HG02610 (cell line): ENCODE measurements around the gene CAP2.

ENCODE experiments used
- ATAC-seq: cut with Tn5 transposase; IDR thresholded peaks from one replicate; pipeline ENCODE4 v1.9.1; 2021; ENCODE audit warnings: mild to moderate bottlenecking, moderate library complexity; ENCODE audit not compliant: unreplicated experiment

CAP2 gene

DNA sequence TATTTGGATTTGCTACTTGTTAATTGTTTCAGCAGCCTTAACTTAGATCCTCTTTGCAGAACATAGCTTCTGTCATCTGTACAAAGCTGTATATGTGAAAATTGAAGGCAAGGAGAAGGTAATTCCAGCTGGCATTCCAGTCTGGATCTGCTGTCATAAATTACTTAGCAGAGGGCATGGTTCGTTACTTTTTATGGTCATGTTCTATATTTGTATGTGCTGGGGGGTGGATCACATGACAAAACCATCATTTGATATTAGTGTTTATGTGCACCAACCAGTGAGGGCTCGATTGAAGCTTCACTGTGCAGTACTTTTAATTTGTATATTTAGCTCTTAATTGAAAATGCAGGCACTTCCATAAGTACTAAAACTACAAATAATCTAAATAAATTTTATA lies 80.2 kb downstream of the CAP2 start:
- no peak for ATAC-seq

DNA sequence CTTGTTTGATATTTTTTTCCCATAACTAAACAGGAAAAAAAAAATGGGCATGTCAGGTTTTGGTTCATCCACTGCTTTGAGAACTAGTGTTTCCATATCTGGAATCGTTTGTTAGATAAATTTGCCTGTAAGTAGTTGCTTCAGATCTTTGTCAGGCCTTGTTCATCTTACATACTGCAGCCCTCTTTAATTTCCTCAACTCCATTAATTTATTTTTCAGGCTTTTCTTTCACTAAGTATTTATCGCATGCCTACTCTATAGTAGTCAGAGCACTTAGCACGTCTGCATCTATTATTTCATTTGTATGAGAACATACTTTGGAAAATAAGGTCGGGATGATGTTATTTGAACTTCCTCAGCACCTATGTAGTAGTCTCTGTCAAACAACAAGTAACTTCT lies 80.9 kb downstream of the CAP2 start:
- no peak for ATAC-seq

DNA sequence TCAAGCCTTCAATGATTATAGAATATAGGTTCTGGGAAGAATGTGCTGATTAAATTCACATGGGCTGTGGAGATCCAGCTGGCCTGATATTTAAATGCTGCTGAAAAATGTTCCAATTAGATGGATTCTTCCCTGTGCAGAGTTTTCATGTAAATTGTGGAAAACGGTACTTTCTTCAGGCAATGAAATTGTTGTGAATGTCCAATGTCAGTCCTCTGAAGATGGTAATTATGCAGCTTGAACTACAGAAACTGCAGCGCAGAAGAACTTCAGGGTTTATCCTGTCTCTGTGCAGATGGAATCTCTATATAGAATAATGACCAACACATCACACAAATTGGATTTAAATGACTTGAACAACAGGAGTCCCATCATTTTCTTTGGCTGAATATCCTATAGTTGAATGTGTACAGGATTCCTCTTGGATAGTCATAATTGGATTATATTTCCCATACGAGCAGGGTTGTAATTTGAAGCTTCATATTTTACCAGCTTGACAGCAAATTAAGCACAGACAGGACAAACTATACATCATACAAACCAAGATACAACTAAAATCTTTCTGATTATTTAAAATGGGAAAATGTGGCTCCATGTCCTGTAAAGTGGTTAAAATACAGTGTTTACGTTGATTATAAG lies 82.3 kb downstream of the CAP2 start:
- no peak for ATAC-seq

DNA sequence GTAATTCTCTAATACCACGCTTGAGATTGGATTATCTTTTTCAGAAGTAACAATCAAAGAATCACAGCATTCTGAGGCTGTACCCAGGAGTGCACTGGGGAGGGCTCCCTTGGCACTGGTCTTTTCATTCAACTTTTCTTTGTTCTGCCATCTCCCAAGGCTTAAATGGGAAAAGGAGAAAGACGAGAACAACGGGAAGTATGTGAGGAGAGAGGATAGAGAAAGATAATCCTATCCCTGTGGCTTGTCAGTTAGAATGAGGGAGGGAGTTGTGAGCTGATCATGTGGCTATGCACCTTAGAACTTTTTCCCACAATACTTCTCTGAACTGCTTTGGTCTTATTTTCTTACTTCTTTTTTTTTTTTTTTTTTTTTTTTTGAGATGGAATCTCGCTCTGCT lies 83.1 kb downstream of the CAP2 start:
- ATAC-seq = no peak

DNA sequence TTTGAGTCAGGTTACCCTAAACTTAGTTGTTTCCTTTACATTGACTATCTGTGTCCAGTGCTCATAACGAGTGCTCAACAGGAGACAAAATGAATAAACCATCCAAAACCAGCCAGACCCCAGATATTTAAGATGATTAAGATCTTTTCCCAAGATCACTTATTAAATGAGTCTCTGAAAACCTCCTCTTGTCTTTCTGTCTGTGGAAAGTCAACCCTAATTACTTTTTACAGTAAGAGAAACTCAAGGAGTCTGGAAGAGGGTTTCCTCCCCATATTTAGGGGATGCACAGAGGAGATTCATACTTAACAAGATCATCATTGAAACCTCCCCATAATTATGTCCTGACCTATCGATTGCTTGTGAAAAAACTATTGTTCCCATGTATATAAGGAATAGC lies 84.0 kb downstream of the CAP2 start:
- ATAC-seq = no peak

DNA sequence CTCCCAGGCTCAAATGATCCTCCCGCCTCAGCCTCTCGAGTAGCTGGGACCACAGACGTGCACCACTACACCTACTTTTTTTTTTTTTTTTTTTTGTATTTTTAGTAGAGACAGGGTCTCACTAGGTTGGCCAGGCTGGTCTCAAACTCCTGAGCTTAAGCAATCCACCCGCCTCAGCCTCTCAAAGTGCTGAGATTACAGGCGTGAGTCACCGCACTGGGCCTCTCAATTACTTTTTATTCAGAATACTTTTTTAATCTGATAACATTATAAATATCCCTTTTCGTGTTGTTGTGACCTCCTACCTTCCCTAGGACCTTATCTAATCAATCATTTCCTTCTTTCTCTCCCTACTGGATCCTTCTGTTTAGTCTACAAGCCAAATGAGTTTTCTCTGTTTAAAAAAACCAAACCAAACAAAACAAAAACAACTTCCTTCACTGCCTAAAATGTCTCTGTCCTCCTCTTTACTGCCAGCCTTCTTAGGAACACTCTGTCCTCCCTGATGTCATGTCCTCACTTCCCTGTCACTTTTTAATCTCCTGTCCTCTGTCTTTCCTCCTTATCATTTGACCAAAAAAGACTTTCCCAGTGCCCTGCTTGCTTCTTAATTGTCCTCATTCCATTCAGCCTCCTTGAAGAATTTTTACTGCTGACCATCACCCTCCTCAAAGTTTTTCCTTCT lies 85.0 kb downstream of the CAP2 start:
- ATAC-seq = no peak

DNA sequence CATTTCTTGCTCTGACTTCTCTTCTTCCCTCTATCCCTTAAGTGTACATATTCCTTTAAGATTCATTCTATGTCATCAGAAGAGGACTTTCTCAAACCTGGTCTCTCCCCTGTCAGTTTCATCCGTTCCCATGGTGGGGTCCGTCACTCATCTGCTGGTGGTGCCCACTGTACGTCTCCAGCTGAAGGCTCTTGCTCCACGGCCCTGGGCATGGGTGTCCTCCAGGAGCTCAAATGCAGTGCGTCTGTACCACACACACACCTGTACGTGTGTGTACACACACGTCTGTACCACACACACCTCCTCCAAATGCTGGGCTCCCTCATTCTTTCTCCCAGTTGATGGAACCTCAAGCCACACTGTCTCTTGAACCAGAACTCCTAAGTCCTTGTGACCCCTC lies 85.6 kb downstream of the CAP2 start:
- no peak for ATAC-seq

DNA sequence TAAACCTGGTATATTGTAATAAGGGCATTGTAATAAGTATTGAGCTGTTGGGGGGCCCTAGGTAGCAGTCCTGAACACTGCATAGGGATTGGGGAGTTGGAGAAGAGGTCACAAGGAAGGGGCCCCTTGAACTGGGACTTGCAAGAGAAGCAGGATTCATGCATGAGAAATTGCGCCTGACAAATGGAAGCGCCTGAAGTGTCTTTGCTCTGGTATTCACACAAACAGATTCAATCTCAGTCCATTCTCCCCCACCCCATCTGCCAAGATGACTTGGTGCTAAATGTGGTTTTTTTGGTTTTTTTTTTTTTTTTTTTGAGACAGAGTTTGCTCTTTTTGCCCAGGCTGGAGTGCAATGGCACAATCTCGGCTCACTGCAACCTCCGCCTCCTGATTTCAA lies 87.1 kb downstream of the CAP2 start:
- ATAC-seq = no peak

DNA sequence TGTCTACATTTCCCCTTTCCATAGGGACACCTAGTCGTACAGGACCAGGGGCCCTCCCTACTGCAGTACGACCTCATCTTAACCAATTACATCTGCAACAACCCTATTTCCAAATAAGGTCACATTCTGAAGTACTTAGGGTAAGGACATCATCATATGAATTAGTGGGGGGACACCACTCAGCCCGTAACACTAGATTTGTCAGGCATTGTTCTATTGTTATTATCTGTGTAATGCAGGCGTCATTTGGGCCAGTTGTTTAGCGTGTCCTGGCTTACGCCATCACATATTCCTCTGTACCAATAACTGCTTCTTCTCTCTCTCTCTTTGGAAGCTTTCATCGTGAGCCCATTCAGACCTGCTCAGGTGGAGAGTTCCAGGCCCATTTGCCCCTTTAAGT lies 89.3 kb downstream of the CAP2 start:
- ATAC-seq = no peak

DNA sequence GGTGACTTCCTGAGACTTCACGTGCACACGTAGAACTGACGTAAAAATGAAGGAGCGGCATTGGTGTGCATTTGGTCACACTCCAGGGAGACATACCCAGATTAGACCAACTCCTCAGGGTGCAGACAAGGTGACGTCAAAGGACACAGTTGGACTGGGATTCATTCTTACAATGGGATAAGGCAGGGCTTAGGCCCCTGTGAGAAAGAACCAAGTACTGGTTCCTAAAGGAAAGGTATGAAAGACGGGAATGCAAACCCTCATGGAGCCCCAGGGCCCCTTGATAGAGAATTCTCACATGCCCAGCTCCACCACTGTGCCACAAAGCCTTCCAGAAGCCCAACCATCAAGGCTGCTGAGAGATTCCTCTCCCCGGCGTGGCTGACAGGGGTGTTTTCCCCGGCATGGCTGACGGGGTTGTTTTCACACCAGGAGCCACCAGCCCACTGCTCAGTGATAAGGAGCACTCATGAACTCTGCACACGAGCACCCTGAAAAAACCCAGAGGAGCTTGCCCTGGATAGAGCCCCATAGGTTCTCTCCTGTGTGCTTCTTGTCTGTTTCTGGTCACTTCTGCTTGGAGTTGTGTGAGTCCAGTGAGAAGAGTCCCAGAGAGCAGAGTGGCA lies 90.1 kb downstream of the CAP2 start:
- ATAC-seq = no peak

DNA sequence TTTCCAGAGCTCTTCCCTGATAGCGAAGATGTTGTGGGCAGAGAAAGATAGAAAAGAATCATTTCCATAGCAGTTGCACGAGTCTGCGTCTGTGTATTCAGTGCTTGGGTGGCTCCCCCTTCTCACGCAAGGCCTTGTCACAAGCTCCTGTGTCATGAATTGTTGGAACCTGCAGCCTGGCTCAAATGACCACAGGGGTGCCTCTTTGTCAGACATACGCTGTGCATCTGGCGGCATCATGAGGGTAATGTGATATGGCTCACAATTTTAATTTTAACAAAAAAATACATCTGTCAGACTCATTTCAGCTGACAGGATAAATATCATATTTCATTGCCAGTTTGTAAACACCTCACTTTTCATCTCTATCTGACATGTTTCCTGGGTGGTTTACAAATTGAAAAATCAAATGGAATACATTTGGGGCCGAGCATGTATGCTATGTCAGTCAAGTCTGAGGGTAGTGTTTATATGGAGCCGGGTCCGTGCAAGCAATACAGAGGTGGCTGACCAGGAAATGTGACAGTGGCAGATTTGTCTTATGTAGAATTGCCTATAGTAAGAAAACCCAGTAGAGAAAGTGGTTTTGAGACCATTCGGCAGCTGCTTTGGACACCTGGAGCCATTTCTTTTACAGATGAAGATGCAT lies 90.9 kb downstream of the CAP2 start:
- ATAC-seq = no peak

DNA sequence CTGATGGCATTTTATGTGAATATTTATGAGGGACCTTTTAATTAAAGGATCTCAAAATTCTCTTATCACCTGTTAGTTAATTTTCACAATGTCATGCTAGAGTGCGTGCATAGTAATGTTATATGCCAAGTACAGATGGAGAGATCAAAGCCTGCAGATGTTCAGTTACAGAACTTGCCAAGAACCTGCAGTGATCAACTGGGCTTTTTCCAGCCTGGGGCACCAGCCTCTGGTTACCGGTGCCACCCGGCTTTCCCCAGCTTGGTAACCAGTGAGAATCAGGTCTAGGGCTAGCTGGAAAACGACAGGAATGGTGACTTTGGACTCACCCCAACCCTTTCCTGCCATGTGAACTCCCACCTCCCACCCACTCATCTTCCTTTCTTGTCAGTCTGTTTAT lies 91.8 kb downstream of the CAP2 start:
- ATAC-seq = no peak

DNA sequence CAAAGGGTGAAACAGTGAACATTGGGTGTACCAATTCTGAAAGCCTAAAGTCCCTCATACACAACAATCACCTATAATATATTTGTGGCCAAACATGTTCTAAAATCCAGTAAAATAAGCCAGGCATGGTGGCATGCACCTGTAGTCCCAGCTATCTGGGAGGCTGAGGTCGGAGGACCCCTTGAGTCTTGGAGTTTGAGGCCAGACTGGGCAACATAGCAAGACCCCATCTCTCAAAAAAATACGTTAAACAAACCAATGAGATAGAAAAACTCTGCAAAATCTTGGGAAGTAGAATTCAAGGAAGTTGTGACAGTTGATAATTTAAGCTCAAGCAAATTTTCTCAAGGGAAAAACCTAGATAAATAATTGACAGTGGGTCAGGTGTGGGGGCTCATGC lies 92.6 kb downstream of the CAP2 start:
- no peak for ATAC-seq

DNA sequence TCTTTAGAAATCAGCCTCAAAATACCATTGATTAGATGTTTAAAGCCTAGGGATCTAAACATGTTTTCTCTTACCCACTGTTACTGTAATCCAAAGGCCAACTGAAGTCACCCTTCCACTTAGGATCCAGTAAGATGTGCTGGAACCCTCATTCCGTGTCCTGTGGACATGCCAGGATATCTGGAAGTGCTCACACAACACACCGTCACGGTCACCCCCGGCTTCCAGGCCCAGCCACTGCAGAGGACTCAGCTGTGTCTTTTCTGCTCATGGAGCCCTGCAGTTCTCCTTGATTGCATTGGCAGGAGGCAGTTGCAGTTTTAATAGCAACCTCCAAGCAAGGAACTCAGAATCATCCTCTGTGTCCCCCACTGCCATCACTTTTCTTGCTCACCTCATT lies 93.3 kb downstream of the CAP2 start:
- no peak for ATAC-seq

DNA sequence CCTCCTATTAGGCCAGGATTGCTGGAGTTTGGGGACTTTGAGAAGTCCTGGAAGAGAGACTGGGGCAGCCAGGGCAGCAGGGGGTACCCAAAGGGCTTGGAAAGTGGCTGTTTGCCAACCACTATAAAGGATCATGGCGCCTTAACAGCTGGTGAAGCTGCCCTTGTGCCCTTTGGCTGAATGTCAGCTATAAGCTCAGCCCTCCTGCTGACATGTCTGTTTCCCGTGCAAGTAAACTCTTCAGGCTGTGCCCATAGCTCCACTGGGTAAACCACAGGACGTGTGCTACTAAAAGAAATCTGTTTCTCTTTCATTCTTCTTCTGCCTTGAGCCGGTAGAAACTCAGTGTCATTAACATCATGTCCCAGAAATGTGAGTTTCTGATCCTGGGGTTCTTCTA lies 97.3 kb downstream of the CAP2 start:
- no peak for ATAC-seq

DNA sequence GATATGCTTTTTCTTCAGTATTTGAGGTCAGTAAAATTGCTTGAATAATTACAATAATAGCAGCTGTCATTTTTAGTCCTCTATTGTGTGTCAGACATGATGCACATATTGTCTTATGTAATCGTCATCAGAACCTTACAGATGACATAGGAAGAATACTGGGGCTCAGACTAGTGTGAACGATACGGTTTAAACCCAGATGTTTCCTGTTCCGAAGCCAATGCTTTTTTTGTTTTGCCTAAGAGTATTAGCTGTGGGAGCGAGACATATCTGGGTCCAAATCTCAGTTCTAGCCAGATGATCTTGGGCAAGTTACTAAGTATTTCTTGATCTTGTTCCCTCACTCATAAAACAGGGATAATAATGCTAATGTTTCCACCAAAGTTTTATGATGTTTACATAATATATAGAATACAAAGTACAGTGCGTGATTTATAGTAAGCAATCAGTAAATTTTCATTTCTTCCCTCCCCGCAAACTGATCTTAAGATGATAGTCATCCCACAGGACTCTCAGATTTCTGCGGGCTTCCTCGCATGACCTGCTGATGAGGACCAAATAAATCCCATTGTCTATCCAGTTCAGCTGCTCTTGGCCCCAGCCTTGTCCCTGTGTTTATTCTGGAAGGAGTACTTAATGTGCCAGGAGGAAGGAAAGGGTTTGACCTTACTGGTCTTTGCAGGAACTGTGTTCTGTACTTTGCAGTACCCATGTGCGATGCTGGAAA lies 98.2 kb downstream of the CAP2 start:
- ATAC-seq = no peak

DNA sequence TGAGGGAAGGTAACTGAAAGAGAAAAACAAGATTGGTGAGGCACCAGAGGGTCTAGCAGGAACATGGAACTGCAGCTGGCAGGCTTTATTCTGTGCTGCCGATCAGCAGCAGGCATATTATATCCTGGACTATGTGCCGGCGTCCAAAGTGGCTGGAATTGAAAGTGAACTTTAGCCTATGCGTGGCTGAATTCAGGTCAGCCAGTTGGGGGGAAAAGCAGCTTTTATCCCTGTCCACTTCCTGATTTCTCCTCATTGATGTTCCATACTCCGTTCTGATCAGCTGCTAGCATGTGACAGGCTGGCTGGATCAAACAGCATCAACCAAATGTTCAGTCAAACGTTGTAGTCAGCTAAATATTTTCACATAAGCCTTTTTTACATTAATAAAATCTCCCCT lies 99.0 kb downstream of the CAP2 start:
- no peak for ATAC-seq

DNA sequence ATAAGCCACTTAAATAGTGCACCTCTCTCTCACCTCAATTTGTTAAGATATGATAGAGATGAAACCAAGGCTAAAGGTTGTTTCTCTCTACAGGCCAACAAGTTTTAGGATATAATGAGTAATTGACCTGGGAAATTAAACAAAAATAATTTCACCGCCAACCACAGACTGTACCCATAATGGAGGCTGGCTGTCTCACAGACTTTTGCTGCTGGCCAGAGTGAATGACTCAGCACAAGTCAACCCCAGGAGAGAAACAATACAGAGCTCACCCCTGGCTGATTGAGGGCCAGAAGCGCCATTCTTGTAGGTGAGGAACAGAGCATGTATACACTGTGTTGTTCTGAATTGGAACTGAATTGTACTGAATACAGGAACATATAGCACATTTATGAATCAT lies 99.9 kb downstream of the CAP2 start:
- no peak for ATAC-seq

DNA sequence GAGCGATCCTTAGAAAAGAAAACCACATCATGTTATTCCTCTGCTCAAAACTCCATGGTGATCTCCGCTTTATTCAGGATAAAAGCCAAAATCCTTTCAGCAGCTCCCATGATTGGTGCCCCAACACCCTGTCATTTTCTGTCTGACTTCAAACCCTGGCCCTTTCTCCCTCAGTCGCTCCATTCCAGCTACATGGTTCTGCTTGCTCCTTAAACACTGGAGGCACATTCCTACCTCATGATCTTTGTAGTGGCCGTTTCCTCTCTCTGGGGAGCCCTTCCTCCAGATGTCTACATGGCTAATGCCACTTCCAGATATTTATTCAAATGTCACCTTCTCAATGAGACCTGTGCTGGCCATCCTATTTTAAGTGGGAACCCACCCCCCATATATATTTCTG lies 100.8 kb downstream of the CAP2 start:
- no peak for ATAC-seq

DNA sequence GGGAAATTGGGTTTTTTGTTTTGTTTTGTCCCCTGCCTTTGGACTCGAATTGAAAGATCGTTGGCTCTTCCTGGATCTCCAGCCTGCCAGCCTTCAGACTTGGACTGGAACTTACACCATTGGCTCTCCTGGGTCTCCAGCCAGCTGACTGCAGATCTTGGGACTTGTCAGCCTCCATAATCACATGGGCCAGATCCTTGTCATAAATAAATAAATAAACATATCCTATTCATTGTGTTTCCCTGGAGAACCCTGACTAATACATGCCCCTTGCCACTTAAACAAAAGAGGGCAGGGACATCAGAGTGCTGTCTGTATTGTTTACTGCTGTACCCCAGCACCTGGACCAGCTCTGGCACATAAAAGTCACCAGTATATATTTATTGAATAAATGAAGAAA lies 101.5 kb downstream of the CAP2 start:
- no peak for ATAC-seq

DNA sequence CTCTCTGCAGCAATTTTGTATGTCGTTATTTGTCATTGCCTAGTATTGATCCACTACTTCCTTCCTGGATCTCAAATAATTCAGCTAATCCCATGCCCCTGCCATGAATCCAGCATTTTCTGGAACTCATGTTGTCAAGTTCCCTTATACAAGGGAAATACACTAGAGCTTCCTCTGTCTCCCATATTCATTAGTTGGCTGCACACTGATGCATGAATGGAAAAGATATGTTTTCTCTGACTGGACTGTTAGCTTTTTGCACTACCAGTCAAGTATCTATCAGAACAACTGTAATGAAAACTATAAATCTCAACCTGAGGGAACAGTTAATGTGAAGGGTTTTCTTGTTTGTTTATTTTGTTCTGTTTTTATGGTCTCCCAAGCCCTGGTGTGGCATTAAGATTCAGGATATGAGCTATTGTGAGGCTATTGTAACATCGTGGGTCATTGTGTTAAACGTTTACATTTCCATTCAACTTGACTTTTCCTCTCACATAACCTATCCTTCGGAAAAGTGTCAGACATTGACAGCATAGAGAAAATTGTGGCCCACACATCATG lies 104.2 kb downstream of the CAP2 start:
- no peak for ATAC-seq
